ENCODE results near the gene RBM15B. TPM values are rescaled to one million over a fixed set of nuclear protein-coding genes. Genes with fewer than 3 reads are reported as not detected.

The RBM15B gene
- total RNA-seq, 1 experiment from 2014 or later = 55.6 TPM

DNA sequence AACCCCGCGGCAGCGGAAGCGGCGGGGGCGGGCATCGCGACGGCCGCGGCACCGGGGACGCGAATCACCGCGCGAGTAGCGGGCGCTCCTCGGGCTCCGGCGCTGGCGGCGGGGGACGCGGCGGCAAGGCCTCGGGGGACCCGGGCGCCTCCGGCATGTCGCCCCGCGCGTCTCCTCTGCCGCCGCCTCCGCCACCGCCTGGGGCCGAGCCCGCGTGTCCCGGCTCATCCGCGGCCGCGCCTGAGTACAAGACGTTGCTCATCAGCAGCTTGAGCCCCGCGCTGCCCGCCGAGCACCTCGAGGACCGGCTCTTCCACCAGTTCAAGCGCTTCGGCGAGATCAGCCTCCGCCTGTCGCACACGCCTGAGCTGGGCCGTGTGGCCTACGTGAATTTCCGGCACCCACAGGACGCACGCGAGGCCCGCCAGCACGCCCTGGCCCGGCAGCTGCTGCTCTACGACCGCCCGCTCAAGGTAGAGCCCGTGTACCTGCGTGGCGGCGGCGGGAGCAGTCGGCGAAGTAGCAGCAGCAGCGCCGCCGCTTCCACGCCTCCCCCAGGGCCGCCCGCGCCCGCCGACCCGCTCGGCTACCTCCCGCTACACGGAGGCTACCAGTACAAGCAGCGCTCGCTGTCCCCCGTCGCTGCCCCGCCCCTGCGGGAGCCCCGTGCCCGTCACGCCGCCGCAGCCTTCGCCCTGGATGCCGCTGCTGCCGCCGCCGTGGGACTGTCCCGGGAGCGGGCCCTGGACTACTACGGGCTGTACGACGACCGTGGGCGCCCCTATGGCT is 675 bp downstream of the RBM15B start (continued):
- TF ChIP-seq, protein P1, sequence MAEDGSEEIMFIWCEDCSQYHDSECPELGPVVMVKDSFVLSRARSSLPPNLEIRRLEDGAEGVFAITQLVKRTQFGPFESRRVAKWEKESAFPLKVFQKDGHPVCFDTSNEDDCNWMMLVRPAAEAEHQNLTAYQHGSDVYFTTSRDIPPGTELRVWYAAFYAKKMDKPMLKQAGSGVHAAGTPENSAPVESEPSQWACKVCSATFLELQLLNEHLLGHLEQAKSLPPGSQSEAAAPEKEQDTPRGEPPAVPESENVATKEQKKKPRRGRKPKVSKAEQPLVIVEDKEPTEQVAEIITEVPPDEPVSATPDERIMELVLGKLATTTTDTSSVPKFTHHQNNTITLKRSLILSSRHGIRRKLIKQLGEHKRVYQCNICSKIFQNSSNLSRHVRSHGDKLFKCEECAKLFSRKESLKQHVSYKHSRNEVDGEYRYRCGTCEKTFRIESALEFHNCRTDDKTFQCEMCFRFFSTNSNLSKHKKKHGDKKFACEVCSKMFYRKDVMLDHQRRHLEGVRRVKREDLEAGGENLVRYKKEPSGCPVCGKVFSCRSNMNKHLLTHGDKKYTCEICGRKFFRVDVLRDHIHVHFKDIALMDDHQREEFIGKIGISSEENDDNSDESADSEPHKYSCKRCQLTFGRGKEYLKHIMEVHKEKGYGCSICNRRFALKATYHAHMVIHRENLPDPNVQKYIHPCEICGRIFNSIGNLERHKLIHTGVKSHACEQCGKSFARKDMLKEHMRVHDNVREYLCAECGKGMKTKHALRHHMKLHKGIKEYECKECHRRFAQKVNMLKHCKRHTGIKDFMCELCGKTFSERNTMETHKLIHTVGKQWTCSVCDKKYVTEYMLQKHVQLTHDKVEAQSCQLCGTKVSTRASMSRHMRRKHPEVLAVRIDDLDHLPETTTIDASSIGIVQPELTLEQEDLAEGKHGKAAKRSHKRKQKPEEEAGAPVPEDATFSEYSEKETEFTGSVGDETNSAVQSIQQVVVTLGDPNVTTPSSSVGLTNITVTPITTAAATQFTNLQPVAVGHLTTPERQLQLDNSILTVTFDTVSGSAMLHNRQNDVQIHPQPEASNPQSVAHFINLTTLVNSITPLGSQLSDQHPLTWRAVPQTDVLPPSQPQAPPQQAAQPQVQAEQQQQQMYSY (CRISPR knock-in tag; IDR thresholded peaks at IDR 0.05) = no peak
- TF ChIP-seq OVOL2 (CRISPR knock-in tag; IDR thresholded peaks at IDR 0.05; ENCODE audit: borderline replicate concordance) (no peak), CREB1 (CRISPR knock-in tag; IDR thresholded peaks at IDR 0.05) (no peak), NR1H2 (CRISPR knock-in tag; IDR thresholded peaks at IDR 0.05) (peak; percentile 64), ZNF512 (CRISPR knock-in tag; IDR thresholded peaks at IDR 0.05; ENCODE audit: borderline replicate concordance) (no peak), ZBTB21 (CRISPR knock-in tag; IDR thresholded peaks at IDR 0.05; ENCODE audit: borderline replicate concordance) (peak; percentile 37; the same call in 1 of the 2 replicates), ZMAT4 (CRISPR knock-in tag; IDR thresholded peaks at IDR 0.05) (no peak), RELA (CRISPR knock-in tag; IDR thresholded peaks at IDR 0.05; ENCODE audit: borderline replicate concordance) (no peak), CDX4 (CRISPR knock-in tag; IDR thresholded peaks at IDR 0.05; ENCODE audit: borderline replicate concordance) (no peak), TP53 (CRISPR knock-in tag; IDR thresholded peaks at IDR 0.05) (peak; percentile 71; the same call in 1 of the 2 replicates), JAZF1 (CRISPR knock-in tag; IDR thresholded peaks at IDR 0.05) (no peak), ZNF232 (CRISPR knock-in tag; IDR thresholded peaks at IDR 0.05) (no peak), IRF1 (CRISPR knock-in tag; IDR thresholded peaks at IDR 0.05) (no peak), ZNF281 (CRISPR knock-in tag; IDR thresholded peaks at IDR 0.05) (no peak), SOX15 (CRISPR knock-in tag; IDR thresholded peaks at IDR 0.05) (no peak)
- TF ChIP-seq, protein P2, sequence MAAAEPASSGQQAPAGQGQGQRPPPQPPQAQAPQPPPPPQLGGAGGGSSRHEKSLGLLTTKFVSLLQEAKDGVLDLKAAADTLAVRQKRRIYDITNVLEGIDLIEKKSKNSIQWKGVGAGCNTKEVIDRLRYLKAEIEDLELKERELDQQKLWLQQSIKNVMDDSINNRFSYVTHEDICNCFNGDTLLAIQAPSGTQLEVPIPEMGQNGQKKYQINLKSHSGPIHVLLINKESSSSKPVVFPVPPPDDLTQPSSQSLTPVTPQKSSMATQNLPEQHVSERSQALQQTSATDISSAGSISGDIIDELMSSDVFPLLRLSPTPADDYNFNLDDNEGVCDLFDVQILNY (CRISPR knock-in tag; IDR thresholded peaks at IDR 0.05) = 0 out of 2 replicates have a peak, but pooled peaks have one; percentile 39
- TF ChIP-seq, protein P3, sequence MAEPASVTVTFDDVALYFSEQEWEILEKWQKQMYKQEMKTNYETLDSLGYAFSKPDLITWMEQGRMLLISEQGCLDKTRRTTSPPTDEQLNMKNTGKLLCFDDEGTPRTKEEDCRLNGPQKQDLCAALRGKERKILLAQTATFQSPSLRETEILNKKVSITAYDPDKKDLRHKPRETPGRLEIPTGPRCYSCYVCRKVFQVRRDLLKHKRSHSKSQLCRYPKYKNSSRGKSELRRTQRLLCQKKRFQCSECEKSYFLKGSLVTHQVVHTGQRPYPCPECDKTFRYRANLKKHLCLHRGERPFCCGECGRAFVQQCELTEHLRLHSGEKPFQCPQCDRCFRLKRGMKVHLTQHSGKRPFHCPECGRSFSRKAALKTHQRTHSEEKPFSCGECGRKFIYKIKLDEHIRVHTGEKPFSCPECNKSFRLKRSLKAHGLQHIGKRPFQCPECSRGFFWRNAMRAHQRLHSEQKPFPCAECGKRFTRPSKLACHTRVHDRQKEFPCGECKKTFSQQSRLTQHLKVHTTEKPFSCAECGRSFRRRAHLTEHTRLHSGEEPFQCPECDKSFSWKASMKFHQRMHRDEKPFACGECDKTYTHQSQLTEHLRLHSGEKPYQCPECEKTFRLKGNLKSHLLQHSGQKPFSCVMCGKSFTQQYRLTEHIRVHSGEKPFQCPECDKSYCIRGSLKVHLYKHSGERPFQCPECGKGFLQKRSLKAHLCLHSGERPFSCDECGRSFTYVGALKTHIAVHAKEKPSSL (CRISPR knock-in tag; conservative IDR thresholded peaks at IDR 0.05) = no peak
- TF ChIP-seq, protein P4, sequence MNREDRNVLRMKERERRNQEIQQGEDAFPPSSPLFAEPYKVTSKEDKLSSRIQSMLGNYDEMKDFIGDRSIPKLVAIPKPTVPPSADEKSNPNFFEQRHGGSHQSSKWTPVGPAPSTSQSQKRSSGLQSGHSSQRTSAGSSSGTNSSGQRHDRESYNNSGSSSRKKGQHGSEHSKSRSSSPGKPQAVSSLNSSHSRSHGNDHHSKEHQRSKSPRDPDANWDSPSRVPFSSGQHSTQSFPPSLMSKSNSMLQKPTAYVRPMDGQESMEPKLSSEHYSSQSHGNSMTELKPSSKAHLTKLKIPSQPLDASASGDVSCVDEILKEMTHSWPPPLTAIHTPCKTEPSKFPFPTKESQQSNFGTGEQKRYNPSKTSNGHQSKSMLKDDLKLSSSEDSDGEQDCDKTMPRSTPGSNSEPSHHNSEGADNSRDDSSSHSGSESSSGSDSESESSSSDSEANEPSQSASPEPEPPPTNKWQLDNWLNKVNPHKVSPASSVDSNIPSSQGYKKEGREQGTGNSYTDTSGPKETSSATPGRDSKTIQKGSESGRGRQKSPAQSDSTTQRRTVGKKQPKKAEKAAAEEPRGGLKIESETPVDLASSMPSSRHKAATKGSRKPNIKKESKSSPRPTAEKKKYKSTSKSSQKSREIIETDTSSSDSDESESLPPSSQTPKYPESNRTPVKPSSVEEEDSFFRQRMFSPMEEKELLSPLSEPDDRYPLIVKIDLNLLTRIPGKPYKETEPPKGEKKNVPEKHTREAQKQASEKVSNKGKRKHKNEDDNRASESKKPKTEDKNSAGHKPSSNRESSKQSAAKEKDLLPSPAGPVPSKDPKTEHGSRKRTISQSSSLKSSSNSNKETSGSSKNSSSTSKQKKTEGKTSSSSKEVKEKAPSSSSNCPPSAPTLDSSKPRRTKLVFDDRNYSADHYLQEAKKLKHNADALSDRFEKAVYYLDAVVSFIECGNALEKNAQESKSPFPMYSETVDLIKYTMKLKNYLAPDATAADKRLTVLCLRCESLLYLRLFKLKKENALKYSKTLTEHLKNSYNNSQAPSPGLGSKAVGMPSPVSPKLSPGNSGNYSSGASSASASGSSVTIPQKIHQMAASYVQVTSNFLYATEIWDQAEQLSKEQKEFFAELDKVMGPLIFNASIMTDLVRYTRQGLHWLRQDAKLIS (CRISPR knock-in tag; IDR thresholded peaks at IDR 0.05; ENCODE audit: borderline replicate concordance) = no peak

Measured in WTC11 (cell line).